Chondrocyte (in vitro differentiated cells): ENCODE data around the gene CRIP3. TPM values are rescaled to one million over a fixed set of nuclear protein-coding genes. Genes with fewer than 3 reads are reported as not detected.

Source experiments
- DNase-seq: peaks from one replicate; pipeline ENCODE4 v3.0.0; 2021; ENCODE audit warnings: mixed read lengths, low spot score
- H3K27ac Mint-ChIP-seq: one replicate; pipeline ENCODE4 v1.8.0; 2021; ENCODE audit warnings: mild to moderate bottlenecking, moderate library complexity, mixed read lengths; ENCODE audit not compliant: unreplicated experiment
- H3K27me3 Mint-ChIP-seq: 2 replicates; pipeline ENCODE4 v1.8.0; 2021; ENCODE audit warnings: low read depth, mixed read lengths
- H3K36me3 Mint-ChIP-seq: 2 replicates; pipeline ENCODE4 v1.8.0; 2021; ENCODE audit warnings: low read depth, mixed read lengths
- H3K4me1 Mint-ChIP-seq: 2 replicates; pipeline ENCODE4 v1.8.0; 2021; ENCODE audit warnings: low read depth, mild to moderate bottlenecking, mixed read lengths
- H3K4me3 Mint-ChIP-seq: one replicate; pipeline ENCODE4 v1.8.0; 2021; ENCODE audit warnings: mild to moderate bottlenecking, moderate library complexity, mixed read lengths; ENCODE audit not compliant: unreplicated experiment
- H3K9me3 Mint-ChIP-seq: 2 replicates; pipeline ENCODE4 v1.8.0; 2021; ENCODE audit warnings: low read depth, mixed read lengths
- total RNA-seq: library from RNA; stranded (reverse); gene quantifications from 3 replicates; pipeline ENCODE4 v1.2.1, GENCODE V29; 2021
- TF ChIP-seq, protein P1 (sequence below): fragments of 200-600 bp; sonication (generic); IDR thresholded peaks from 2 replicates; pipeline ENCODE4 v1.5.0; 2021; ENCODE audit warnings: antibody characterized with exemption, mild to moderate bottlenecking, moderate library complexity

CRIP3 gene
- total RNA-seq, 1 donor from 2014 or later: 0.47 TPM

DNA sequence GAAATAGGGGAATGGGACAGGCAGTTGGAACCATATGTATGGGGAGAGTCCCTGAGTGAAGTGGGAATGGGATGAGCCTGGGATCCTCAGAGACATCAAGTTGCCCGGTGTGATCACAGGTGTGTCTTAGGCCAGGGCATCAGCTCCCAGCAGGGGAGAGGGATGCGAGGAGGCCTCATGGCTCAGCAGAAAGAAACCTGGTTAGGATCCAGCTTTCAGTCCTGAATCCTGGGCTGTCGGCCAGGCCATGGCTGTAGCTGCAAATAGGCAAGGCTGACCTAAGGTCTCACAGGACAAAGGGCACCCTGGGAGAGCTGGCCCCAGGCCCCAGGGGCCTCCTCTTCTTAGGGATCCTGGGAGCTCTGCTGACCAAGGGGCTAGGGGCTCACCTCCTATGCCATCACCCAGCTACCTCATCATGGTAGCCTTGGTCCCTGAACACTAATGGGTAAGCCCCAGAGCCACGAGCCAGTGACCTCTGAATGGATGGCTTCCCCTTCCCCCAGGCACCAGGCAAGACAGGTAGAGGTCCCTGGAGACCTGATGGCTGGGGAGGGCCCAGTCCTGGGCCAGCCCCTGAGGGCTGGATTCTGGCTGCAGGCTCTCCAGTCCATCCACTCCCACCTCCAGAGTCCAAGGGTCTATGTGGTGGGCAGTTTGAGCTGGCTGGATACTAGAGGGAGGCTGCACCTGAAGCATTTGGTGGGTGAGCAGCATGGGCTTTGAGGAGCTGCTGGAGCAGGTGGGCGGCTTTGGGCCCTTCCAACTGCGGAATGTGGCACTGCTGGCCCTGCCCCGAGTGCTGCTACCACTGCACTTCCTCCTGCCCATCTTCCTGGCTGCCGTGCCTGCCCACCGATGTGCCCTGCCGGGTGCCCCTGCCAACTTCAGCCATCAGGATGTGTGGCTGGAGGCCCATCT, 10.7 kb downstream of the CRIP3 start, which contains the start of gene SLC22A7:
Gene SLC22A7, plus strand, starts transcription at position 617 of the 921 bp plus-strand sequence. Its CDS starts 99 bp downstream, at position 716.
- Mint-ChIP-seq H3K27ac (no peak within 1 kb of the TSS), H3K4me1 (no peaks in the 10 kb centered on the region), H3K9me3 (no peaks in the 10 kb centered on the region), H3K27me3 (peaks cover 25% of the 10 kb centered on the region), H3K4me3 (no peak within 1 kb of the TSS), H3K36me3 (no peaks in the 10 kb centered on the region)
- TF ChIP-seq, protein P1, sequence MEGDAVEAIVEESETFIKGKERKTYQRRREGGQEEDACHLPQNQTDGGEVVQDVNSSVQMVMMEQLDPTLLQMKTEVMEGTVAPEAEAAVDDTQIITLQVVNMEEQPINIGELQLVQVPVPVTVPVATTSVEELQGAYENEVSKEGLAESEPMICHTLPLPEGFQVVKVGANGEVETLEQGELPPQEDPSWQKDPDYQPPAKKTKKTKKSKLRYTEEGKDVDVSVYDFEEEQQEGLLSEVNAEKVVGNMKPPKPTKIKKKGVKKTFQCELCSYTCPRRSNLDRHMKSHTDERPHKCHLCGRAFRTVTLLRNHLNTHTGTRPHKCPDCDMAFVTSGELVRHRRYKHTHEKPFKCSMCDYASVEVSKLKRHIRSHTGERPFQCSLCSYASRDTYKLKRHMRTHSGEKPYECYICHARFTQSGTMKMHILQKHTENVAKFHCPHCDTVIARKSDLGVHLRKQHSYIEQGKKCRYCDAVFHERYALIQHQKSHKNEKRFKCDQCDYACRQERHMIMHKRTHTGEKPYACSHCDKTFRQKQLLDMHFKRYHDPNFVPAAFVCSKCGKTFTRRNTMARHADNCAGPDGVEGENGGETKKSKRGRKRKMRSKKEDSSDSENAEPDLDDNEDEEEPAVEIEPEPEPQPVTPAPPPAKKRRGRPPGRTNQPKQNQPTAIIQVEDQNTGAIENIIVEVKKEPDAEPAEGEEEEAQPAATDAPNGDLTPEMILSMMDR: no peak
- DNase-seq: peak; percentile 74

- Mint-ChIP-seq H3K4me3 (no peak overlapping the region), H3K27ac (no peak overlapping the region), H3K36me3 (no peaks in the 10 kb centered on the region), H3K27me3 (peaks cover 20% of the 10 kb centered on the region), H3K4me1 (no peaks in the 10 kb centered on the region), H3K9me3 (no peaks in the 10 kb centered on the region)
- TF ChIP-seq, protein P1: no peak
- DNase-seq: peak; percentile 22
These were observed 11.7 kb downstream of the CRIP3 start for GRCh38 chr6:43296780-43297497.

DNA sequence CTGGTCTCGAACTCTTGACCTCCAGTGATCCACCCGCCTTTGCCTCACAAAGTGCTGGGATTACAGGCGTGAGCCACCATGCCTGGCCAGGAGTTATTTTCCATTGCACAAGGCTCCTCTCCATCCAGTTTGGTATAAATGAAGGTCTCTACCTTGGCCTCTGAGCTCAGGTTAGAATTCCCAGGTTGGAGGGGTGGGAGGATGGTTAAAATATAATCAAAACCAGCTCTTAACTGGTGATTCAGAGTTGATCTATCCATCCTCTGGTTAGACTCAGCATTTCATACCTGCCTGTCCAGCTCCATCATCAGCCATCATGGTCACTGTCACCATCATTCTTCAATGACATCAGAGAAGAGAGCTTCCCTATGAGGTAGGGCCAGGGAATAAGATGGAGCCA, 13.2 kb downstream of the CRIP3 start:
- no peak overlapping the region for H3K27ac Mint-ChIP-seq
- no peak overlapping the region for H3K4me3 Mint-ChIP-seq
- H3K9me3 Mint-ChIP-seq: no peaks in the 10 kb centered on the region
- H3K36me3 Mint-ChIP-seq: no peaks in the 10 kb centered on the region
- no peaks in the 10 kb centered on the region for H3K4me1 Mint-ChIP-seq
- peaks cover 14% of the 10 kb centered on the region for H3K27me3 Mint-ChIP-seq
- peak; percentile 20 for DNase-seq
- TF ChIP-seq, protein P1: no peak

GRCh38 chr6:43294536-43294935, 14.1 kb downstream of the CRIP3 start:
- Mint-ChIP-seq H3K27me3 (peaks cover 7% of the 10 kb centered on the region), H3K4me3 (no peak overlapping the region), H3K36me3 (no peaks in the 10 kb centered on the region), H3K9me3 (no peaks in the 10 kb centered on the region), H3K4me1 (no peaks in the 10 kb centered on the region), H3K27ac (no peak overlapping the region)
- no peak for DNase-seq
- TF ChIP-seq, protein P1: no peak

- H3K4me3 Mint-ChIP-seq: no peak overlapping the region
- no peaks in the 10 kb centered on the region for H3K9me3 Mint-ChIP-seq
- no peak for DNase-seq
- H3K27ac Mint-ChIP-seq: no peak overlapping the region
- H3K27me3 Mint-ChIP-seq: peaks cover 7% of the 10 kb centered on the region
- TF ChIP-seq, protein P1: no peak
- H3K36me3 Mint-ChIP-seq: no peaks in the 10 kb centered on the region
- no peaks in the 10 kb centered on the region for H3K4me1 Mint-ChIP-seq
These were observed 14.9 kb downstream of the CRIP3 start for GRCh38 chr6:43293698-43294097.
